HG03045 (cell line): Measurements from ENCODE around the gene LRFN4.

Source experiments
- ATAC-seq: cut with Tn5 transposase; IDR thresholded peaks from one replicate; pipeline ENCODE4 v1.9.1; 2021; ENCODE audit warnings: mild to moderate bottlenecking, moderate library complexity; ENCODE audit not compliant: unreplicated experiment

The LRFN4 gene

DNA sequence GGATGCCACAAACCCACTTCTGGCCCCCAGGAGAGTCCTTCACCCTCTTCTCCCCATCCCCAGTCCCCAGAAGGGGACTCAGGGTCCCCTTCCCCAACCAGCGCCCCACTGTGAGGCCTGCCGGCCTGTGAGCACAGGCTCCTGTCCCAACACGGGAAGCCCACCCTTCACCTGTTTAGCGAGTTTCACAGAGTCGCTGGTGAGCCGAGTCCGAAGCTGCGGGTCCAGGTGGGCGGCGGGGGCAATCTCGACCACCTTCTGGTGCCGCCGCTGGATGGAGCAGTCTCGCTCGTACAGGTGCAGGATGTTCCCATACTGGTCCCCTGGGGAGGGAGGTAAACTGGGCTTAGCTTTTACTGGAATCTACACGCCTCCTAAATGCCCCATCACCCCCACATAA lies 13.3 kb downstream of the LRFN4 start:
- ATAC-seq: no peak

GRCh38 chr11:66870616-66871520 lies 14.0 kb downstream of the LRFN4 start:
- ATAC-seq: no peak

GRCh38 chr11:66871521-66871901 lies 14.6 kb downstream of the LRFN4 start:
- no peak for ATAC-seq

- ATAC-seq: no peak
These were observed 17.4 kb downstream of the LRFN4 start for GRCh38 chr11:66874232-66874631.

DNA sequence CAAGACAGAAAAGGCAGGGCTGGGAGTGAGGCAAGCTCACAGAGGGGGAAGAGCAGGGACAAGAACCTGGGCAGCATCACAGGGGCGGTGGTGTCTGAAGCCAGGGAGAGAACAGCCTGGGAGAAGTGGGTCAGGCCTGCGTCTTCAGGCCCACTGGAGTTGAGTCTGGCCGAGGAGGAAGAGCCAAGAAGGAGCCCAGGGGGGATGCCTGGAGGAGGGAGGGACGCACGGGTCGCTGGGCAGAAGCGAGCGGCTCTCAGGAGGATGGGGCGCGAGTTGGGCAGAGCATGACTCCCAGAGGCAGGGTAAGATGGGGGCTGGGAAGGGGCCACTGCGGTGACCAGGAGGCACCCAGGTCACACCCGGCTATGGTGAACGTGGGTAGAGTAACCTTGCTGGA lies 18.5 kb downstream of the LRFN4 start:
- ATAC-seq: no peak

DNA sequence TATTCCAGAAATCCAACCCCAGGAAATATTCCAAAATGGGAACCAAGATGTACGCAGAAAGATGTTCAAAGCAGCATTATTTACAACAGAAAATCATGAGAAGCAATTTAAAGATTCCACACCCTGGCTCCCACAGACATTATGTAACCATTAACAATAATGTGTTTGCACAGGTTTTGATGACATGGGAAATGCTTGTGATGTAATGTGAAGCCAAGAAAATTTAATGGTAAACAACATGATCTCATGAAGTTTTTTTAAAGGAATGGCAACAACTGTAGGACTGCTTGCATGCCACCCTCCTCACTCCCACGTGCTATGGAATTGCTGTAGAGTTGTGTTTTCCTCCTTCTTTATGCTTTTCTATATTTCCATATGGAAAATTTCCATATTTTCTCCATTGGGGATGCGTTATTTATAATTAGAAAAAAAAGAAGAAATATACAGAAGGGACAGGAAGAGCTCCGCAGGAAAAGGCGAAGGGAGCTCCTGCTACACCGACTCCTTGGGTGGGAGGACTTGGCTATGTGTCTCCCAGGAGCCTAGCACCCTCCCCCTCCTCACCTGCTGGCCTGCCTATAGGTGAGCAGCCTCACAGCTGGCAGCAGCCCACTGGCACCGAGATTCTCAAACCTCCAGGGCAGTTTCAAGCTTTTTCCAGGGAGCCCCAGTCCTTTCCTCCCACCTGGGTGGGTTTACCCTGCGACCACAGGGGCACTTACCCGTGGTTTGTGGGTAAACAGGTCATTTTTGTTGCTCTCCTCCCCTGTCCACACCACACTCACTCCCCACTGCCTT lies 20.9 kb downstream of the LRFN4 start:
- no peak for ATAC-seq

- ATAC-seq: no peak
These were observed 21.6 kb downstream of the LRFN4 start for GRCh38 chr11:66878474-66878873.

DNA sequence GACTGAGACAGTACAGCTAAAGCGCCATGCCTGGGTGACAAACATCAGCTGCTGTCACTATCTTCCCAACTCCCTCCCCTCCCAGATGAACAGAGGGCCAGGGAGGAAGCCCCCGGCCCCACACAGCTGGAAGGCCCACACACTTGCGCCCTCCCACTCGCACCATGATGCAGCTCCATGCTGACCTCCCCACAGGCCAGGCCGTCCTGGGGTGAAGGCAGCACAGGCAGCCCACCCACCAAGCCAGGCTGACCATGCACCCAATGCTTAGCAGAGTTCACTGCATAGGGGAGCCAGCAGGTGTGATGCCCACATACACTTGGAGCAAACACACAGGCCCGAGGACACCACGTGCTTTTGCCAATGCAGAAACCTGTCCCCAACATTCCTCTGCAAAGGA lies 22.1 kb downstream of the LRFN4 start:
- ATAC-seq: no peak

GRCh38 chr11:66879583-66879982 lies 22.7 kb downstream of the LRFN4 start:
- ATAC-seq: no peak

- no peak for ATAC-seq
These were observed 23.1 kb downstream of the LRFN4 start for GRCh38 chr11:66879999-66880398.

GRCh38 chr11:66880496-66881450 lies 23.9 kb downstream of the LRFN4 start:
- no peak for ATAC-seq

DNA sequence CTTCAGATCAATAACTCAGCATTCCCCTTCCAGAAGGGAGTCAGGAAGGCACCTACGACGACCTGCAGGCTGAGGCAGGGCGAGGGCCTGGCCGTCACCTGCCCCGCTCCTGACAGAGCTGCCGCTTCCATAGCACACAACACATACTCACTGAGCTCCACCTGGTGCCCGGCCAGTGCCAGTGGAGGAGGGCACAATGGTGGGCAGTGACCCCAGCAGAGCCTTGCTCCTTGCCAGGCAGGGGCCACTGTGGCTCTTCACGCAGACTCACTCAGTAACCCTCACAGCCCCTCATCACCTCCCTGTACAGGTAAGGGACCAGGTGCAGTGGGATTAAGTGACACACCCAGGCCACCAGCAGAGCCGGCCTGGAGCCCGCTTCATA lies 24.6 kb downstream of the LRFN4 start:
- ATAC-seq: no peak

DNA sequence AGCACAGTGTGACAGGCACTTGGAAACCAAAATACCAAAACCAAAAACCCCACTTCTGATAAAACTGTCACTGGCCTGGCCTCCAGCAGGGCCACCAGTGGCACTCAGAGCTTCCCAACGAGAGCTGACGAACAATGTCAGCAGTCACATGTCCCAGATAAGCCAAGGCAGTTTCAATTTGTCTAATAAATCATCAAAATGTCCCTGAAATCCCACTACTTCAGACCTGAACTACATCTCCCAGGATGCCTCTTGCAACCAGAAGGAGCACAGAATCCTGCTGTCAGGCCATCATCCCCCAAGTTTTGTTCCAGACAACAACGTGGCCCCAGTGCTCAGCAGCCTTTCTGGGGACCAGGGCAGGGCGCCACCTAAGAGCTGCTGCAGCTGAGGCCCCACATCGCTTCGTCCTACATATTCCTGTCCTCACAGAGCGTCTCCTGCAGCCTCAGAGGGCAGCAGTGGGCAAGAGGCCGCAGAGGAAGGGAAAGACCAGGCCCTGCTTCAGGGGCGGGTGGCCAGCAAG lies 25.1 kb downstream of the LRFN4 start:
- ATAC-seq: no peak

- no peak for ATAC-seq
These were observed 25.7 kb downstream of the LRFN4 start for GRCh38 chr11:66882561-66883015.

GRCh38 chr11:66883016-66883965 lies 26.4 kb downstream of the LRFN4 start:
- ATAC-seq: no peak

GRCh38 chr11:66884443-66884842 lies 27.6 kb downstream of the LRFN4 start:
- no peak for ATAC-seq

GRCh38 chr11:66885469-66885868 lies 28.6 kb downstream of the LRFN4 start:
- no peak for ATAC-seq

GRCh38 chr11:66885950-66886440 lies 29.1 kb downstream of the LRFN4 start:
- ATAC-seq: no peak

DNA sequence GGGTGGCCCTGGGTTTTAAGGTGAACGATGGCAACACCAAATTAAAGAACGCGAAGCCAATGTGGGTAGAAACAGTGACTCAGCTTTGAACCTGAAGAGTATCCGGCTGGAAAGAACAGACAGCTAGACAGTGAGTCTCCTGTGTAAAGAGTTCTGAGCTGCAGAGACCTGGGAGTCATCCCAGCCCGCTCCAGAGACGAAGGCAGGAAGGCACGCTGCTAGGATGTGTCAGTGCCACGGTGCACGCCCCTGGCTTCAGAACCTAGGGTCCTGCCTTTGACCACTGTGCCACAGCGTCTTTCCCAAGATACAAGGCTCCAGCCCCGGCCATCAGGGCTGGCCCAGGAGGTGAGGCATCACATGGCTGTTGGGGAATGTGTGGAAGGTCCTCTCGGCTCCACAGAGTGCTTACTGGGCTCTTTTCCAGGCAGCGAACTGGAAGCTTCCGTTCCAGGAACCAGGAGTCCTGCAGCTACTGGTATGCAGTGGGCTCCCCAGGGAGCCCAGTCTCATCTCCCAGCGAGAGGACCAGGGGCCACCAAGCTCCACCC lies 29.9 kb downstream of the LRFN4 start:
- no peak for ATAC-seq
